OCI-LY7 (cell line): Measurements from ENCODE around the gene NPC1.

Source experiments
- CTCF ChIP-seq: fragments of 200-600 bp; sonication (generic); conservative IDR thresholded peaks from 2 replicates; pipeline ENCODE4 v1.5.1; 2014; ENCODE audit warnings: mild to moderate bottlenecking, antibody characterized with exemption, low read length, moderate library complexity, mixed read lengths
- EZH2phosphoT487 ChIP-seq: fragments of 200-600 bp; sonication (generic); IDR thresholded peaks from 2 replicates; pipeline ENCODE4 v1.6.1; 2018; ENCODE audit warnings: low read depth, borderline replicate concordance, mild to moderate bottlenecking, mixed run types, antibody characterized with exemption, low read length, moderate library complexity, mixed read lengths

DNA sequence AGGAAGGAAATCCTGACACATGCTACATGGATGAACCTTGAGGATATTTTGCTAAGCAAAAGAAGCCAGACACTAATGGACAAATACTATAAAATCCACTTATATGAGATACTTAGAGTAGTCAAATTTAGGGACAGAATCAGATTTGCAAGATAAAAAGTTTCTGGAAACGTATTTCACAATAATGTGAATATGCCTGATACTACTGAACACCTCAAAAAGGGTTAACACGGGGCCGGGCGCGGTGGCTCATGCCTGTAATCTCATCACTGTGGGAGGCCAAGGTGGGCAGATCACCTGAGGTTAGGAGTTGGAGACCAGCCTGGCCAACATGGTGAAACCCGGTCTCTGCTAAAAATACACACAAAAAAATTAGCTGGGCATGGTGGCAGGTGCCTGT is 84.7 kb downstream of the NPC1 start:
- TF ChIP-seq CTCF (no peak), EZH2phosphoT487 (no peak)
